PC-9 (cell line): ENCODE data around the gene SLC41A3. TPM values are rescaled to one million over a fixed set of nuclear protein-coding genes. Genes with fewer than 3 reads are reported as not detected.

Source experiments
- BruUV-seq: library from RNA; stranded (reverse); fragments of 400-500 nt; replicated peaks from 2 replicates; lab custom pipeline; 2021; lab: Mats Ljungman, UMichigan
- CTCF ChIA-PET: fragments of 300-600 bp; sonication (Branson Sonifier 250); formaldehyde crosslinking; loops from one replicate; lab custom pipeline; 2022; ENCODE audit warnings: antibody characterized with exemption; lab: Charles Lee
- POLR2A ChIA-PET: fragments of 300-600 bp; sonication (Branson Sonifier 250); formaldehyde crosslinking; loops from one replicate; lab custom pipeline; 2022; ENCODE audit warnings: antibody characterized with exemption; ENCODE audit not compliant: unreplicated experiment; lab: Charles Lee
- DNase-seq, 2 experiments: peaks; one replicate each; pipeline versions ENCODE4 v3.0.0 to v3.0.0-alpha.2; 2015 to 2022; ENCODE audit warnings: mixed read lengths in 1 of 2
- H2AFZ ChIP-seq: fragments of 200-600 bp; sonication (generic); 2 replicates; pipeline ENCODE4 v1.8.1; 2017; ENCODE audit warnings: antibody characterized with exemption
- H3F3A ChIP-seq: fragments of 200-600 bp; sonication (generic); 2 replicates; pipeline ENCODE4 v1.8.1; 2017; ENCODE audit warnings: antibody characterized with exemption, mild to moderate bottlenecking, low read depth; ENCODE audit not compliant: insufficient read depth
- H3K27ac ChIP-seq: fragments of 200-600 bp; sonication (generic); 2 replicates; pipeline ENCODE4 v1.6.1; 2016; ENCODE audit warnings: mixed run types
- H3K27me3 ChIP-seq: fragments of 200-600 bp; sonication (generic); 2 replicates; pipeline ENCODE4 v1.6.1; 2016; ENCODE audit warnings: low read depth, mixed run types; ENCODE audit not compliant: insufficient read depth
- H3K36me3 ChIP-seq: fragments of 200-600 bp; sonication (generic); 2 replicates; pipeline ENCODE4 v1.6.1; 2016; ENCODE audit warnings: low read depth, mixed run types
- H3K4me1 ChIP-seq: fragments of 200-600 bp; sonication (generic); replicated peaks from 2 replicates; pipeline ENCODE4 v1.6.1; 2016; ENCODE audit warnings: mixed run types; ENCODE audit not compliant: insufficient read depth
- H3K4me2 ChIP-seq: fragments of 200-600 bp; sonication (generic); 2 replicates; pipeline ENCODE4 v1.6.1; 2017; ENCODE audit warnings: mixed run types
- H3K4me3 ChIP-seq: fragments of 200-600 bp; sonication (generic); 2 replicates; pipeline ENCODE4 v1.6.1; 2016; ENCODE audit warnings: mixed run types
- H3K79me2 ChIP-seq: fragments of 200-600 bp; sonication (generic); 2 replicates; pipeline ENCODE4 v1.6.1; 2017; ENCODE audit warnings: low read depth, mixed run types
- H3K9me2 ChIP-seq: fragments of 200-600 bp; sonication (generic); 2 replicates; pipeline ENCODE4 v1.8.1; 2017; ENCODE audit warnings: mild to moderate bottlenecking; ENCODE audit not compliant: insufficient read depth
- H3K9me3 ChIP-seq: fragments of 200-600 bp; sonication (generic); 2 replicates; pipeline ENCODE4 v1.8.1; 2016; ENCODE audit warnings: low read depth; ENCODE audit not compliant: insufficient read depth
- H4K20me1 ChIP-seq: fragments of 200-600 bp; sonication (generic); 2 replicates; pipeline ENCODE4 v1.8.1; 2017; ENCODE audit not compliant: insufficient read depth
- CTCF ChIP-seq: fragments of 200-600 bp; sonication (generic); conservative IDR thresholded peaks from 2 replicates; pipeline ENCODE4 v1.6.1; 2017; ENCODE audit warnings: mixed run types, antibody characterized with exemption, mild to moderate bottlenecking, moderate library complexity
- EZH2 ChIP-seq: fragments of 200-600 bp; sonication (generic); IDR thresholded peaks from 2 replicates; pipeline ENCODE4 v1.8.0; 2017; ENCODE audit warnings: antibody characterized with exemption, low read depth
- intact Hi-C: fragments of 100-400 bp; cut with micrococcal nuclease; formaldehyde crosslinking; loops from one replicate; pipeline ENCODE4 v1.10.0; 2022; ENCODE audit not compliant: unreplicated experiment
- total RNA-seq: library from RNA; stranded (reverse); gene quantifications from 2 replicates; pipeline ENCODE4 v1.2.3, GENCODE V29; 2021

The SLC41A3 gene
- total RNA-seq, 1 experiment from 2014 or later = 67.0 TPM

DNA sequence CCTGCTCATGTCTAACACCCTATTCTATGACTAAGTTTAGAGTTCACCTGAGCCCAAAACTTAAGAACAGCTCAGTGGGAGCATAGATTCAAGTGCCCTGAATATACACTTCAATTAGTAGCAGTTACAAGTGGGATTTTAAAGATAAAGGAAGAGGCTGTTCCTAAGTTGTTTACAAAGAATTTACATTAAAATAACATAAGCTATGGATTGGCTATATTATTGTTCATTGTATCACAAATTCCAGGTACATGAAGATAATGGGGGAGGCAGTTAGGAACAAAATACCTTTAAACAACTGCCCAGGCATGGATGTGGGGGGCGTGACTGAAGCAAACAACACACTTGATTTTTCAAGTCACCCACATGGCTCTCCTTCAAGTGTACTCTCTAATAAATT, 62.2 kb downstream of the SLC41A3 start:
- CTCF ChIA-PET = no interaction called here
- TF ChIP-seq EZH2 = no peak
- no peak for TF ChIP-seq CTCF
- Histone ChIP-seq H3K4me1 (no peaks in the 10 kb centered on the region), H3F3A (no peaks in the 10 kb centered on the region), H3K79me2 (no peaks in the 10 kb centered on the region), H3K36me3 (no peaks in the 10 kb centered on the region), H3K9me2 (no peaks in the 10 kb centered on the region), H4K20me1 (no peaks in the 10 kb centered on the region), H3K4me2 (no peak overlapping the region), H3K4me3 (no peak overlapping the region), H3K9me3 (no peaks in the 10 kb centered on the region), H2AFZ (no peak overlapping the region), H3K27ac (no peak overlapping the region), H3K27me3 (no peaks in the 10 kb centered on the region)
- intact Hi-C loops = no loop called here
- no TSS peak for BruUV-seq
- DNase-seq = no peak
- POLR2A ChIA-PET = no interaction called here

DNA sequence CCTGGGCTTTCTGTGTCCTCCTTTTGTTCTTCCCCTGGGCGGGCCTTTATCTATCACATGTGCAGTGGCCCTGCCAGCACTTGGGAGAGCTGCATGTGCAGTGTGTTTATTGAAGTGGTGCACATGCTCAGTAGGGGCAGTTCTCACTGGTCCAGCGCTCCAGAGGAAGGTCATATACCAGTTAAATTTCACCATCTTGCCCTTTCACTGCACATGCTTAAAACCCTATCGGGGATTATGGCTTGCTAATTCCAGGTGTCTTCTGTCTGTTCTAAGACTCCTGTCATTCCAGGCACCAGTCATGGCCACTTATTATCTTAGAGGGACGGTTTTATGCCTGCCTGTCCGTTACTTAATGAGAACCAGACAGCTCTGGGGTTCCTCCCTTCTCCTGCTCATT, 62.7 kb downstream of the SLC41A3 start:
- ChIA-PET CTCF (no interaction called here), POLR2A (no interaction called here)
- Histone ChIP-seq H3F3A (no peaks in the 10 kb centered on the region), H3K4me3 (no peak overlapping the region), H3K27ac (no peak overlapping the region), H3K4me1 (no peaks in the 10 kb centered on the region), H4K20me1 (no peaks in the 10 kb centered on the region), H3K27me3 (no peaks in the 10 kb centered on the region), H3K79me2 (no peaks in the 10 kb centered on the region), H3K36me3 (no peaks in the 10 kb centered on the region), H3K9me2 (no peaks in the 10 kb centered on the region), H3K9me3 (no peaks in the 10 kb centered on the region), H3K4me2 (no peak overlapping the region), H2AFZ (no peak overlapping the region)
- TF ChIP-seq EZH2 (no peak), CTCF (no peak)
- intact Hi-C loops = no loop called here
- no TSS peak for BruUV-seq
- DNase-seq = no peak

- no peak overlapping the region for H3K4me2 ChIP-seq
- H3K4me3 ChIP-seq = no peak overlapping the region
- no peak for TF ChIP-seq CTCF
- TF ChIP-seq EZH2 = no peak
- CTCF ChIA-PET = no interaction called here
- H3K36me3 ChIP-seq = no peaks in the 10 kb centered on the region
- no peak overlapping the region for H3K27ac ChIP-seq
- no peaks in the 10 kb centered on the region for H3K79me2 ChIP-seq
- H4K20me1 ChIP-seq = no peaks in the 10 kb centered on the region
- no peaks in the 10 kb centered on the region for H3K9me2 ChIP-seq
- H3K9me3 ChIP-seq = no peaks in the 10 kb centered on the region
- POLR2A ChIA-PET = no interaction called here
- H3K27me3 ChIP-seq = no peaks in the 10 kb centered on the region
- no TSS peak for BruUV-seq
- no peak overlapping the region for H2AFZ ChIP-seq
- no peaks in the 10 kb centered on the region for H3K4me1 ChIP-seq
- intact Hi-C loops = no loop called here
- DNase-seq = no peak
- no peaks in the 10 kb centered on the region for H3F3A ChIP-seq
Measured at GRCh38 chr3:126019683-126020082, 64.2 kb downstream of the SLC41A3 start.
